ENCODE measurements around the gene PPP2R2B. TPM values are rescaled to one million over a fixed set of nuclear protein-coding genes. Genes with fewer than 3 reads are reported as not detected.

PPP2R2B gene
- total RNA-seq, 1 experiment from 2014 or later: not detected

DNA sequence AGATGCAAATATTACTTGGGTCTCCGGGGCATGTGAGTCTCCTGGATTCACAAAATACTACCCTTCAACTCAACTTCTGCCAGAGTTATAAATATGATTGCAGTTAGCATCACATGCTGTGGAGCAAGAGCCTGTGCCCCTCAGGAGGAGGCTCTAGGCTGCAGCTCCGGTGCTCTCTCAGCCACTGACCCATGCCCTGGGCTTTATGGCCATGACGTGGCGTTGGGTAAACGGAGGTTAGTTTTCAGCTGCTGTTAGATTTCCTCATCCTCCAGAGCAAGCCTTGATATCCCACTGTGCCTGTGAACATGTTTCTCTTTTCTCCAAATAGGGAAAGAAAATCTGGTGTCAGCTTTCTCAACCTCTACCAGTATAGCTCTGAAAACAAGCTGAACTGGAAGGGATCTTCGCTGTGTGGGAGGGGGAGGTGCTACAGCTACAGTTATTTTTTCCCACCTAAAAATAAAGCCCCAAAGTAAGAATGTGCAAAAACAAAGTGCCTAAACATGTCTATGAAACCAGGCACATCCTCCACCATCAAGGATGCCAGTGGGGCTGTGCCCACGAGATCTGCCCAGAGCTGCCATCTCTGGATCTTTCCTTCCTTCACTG, 238.2 kb downstream of the PPP2R2B start:
- ChIA-PET POLR2A (ENCODE audit: unreplicated experiment) (interaction anchor here (0.5 kb wide), 1 partner anchor 105 kb away, joined by 16 read pairs; no protein-coding TSS in a partner anchor), CTCF (no interaction called here)
- Histone ChIP-seq H3K9me3 (ENCODE audit: low read length) (no peaks in the 10 kb centered on the region), H3K79me2 (ENCODE audit: low read length) (no peaks in the 10 kb centered on the region), H2AFZ (ENCODE audit: low read length) (no peak overlapping the region), H3K27ac (ENCODE audit: low read length) (no peak overlapping the region), H3F3A (ENCODE audit: low read length, unreplicated experiment) (no peaks in the 10 kb centered on the region), H3K4me3 (ENCODE audit: low read length) (no peak overlapping the region), H3K4me1 (ENCODE audit: insufficient read depth, low read length) (no peaks in the 10 kb centered on the region), H3K9me2 (replicated peaks; ENCODE audit: low read length) (no peaks in the 10 kb centered on the region), H3K27me3 (ENCODE audit: low read length) (peaks cover 73% of the 10 kb centered on the region), H3K4me2 (ENCODE audit: low read length) (no peak overlapping the region), H4K20me1 (ENCODE audit: low read length) (no peaks in the 10 kb centered on the region), H3K9ac (ENCODE audit: low read length) (no peak overlapping the region), H3K36me3 (ENCODE audit: low read depth, low read length) (no peaks in the 10 kb centered on the region)
- no peak for TF ChIP-seq EZH2 (IDR thresholded peaks at IDR 0.05; ENCODE audit: low read length, unreplicated experiment)
- TF ChIP-seq, protein P1, sequence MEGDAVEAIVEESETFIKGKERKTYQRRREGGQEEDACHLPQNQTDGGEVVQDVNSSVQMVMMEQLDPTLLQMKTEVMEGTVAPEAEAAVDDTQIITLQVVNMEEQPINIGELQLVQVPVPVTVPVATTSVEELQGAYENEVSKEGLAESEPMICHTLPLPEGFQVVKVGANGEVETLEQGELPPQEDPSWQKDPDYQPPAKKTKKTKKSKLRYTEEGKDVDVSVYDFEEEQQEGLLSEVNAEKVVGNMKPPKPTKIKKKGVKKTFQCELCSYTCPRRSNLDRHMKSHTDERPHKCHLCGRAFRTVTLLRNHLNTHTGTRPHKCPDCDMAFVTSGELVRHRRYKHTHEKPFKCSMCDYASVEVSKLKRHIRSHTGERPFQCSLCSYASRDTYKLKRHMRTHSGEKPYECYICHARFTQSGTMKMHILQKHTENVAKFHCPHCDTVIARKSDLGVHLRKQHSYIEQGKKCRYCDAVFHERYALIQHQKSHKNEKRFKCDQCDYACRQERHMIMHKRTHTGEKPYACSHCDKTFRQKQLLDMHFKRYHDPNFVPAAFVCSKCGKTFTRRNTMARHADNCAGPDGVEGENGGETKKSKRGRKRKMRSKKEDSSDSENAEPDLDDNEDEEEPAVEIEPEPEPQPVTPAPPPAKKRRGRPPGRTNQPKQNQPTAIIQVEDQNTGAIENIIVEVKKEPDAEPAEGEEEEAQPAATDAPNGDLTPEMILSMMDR (conservative IDR thresholded peaks at IDR 0.05; ENCODE audit: low read depth, low read length): no peak
- TF ChIP-seq EZH2phosphoT487 (IDR thresholded peaks at IDR 0.05; ENCODE audit: borderline replicate concordance, low read length): no peak
- intact Hi-C loops (cut with micrococcal nuclease): no loop called here
- BruUV-seq (replicated peaks): no TSS peak
- peak; percentile 43; the same call in 1 of the 2 replicates for ATAC-seq
- DNase-seq: peak; percentile 11

DNA sequence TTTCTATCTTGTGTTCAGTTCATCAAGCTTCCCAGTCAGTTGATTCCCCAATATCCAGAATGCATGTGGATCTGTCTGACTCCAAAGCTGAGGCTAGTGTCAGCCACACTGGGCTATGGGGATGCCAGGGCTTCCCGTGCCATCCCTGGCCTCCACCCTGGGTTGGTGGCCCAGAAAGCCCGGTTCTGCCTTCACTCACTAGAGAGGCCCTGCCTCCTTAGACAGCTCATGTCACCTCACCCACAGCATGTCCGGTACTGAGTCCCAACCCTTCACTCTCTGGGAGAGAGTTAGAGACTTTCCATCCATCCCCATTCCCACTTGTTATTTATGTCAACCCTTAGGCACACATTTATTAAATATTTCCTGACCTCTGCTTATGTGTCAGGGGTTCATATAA, 243.1 kb downstream of the PPP2R2B start:
- TF ChIP-seq, protein P1 (conservative IDR thresholded peaks at IDR 0.05; ENCODE audit: low read depth, low read length): no peak
- TF ChIP-seq EZH2phosphoT487 (IDR thresholded peaks at IDR 0.05; ENCODE audit: borderline replicate concordance, low read length) (no peak), EZH2 (IDR thresholded peaks at IDR 0.05; ENCODE audit: low read length, unreplicated experiment) (no peak)
- DNase-seq: no peak
- Histone ChIP-seq H3K4me2 (ENCODE audit: low read length) (no peak overlapping the region), H3K27ac (ENCODE audit: low read length) (no peak overlapping the region), H3K36me3 (ENCODE audit: low read depth, low read length) (no peaks in the 10 kb centered on the region), H3K9me3 (ENCODE audit: low read length) (no peaks in the 10 kb centered on the region), H3K4me1 (ENCODE audit: insufficient read depth, low read length) (no peaks in the 10 kb centered on the region), H3K4me3 (ENCODE audit: low read length) (no peak overlapping the region), H4K20me1 (ENCODE audit: low read length) (no peaks in the 10 kb centered on the region), H2AFZ (ENCODE audit: low read length) (no peak overlapping the region), H3K9me2 (replicated peaks; ENCODE audit: low read length) (no peaks in the 10 kb centered on the region), H3F3A (ENCODE audit: low read length, unreplicated experiment) (no peaks in the 10 kb centered on the region), H3K79me2 (ENCODE audit: low read length) (no peaks in the 10 kb centered on the region), H3K9ac (ENCODE audit: low read length) (no peak overlapping the region), H3K27me3 (ENCODE audit: low read length) (peaks cover 91% of the 10 kb centered on the region)
- ATAC-seq: no peak
- intact Hi-C loops (cut with micrococcal nuclease): no loop called here
- no TSS peak for BruUV-seq (replicated peaks)
- ChIA-PET CTCF (no interaction called here), POLR2A (ENCODE audit: unreplicated experiment) (no interaction called here)

DNA sequence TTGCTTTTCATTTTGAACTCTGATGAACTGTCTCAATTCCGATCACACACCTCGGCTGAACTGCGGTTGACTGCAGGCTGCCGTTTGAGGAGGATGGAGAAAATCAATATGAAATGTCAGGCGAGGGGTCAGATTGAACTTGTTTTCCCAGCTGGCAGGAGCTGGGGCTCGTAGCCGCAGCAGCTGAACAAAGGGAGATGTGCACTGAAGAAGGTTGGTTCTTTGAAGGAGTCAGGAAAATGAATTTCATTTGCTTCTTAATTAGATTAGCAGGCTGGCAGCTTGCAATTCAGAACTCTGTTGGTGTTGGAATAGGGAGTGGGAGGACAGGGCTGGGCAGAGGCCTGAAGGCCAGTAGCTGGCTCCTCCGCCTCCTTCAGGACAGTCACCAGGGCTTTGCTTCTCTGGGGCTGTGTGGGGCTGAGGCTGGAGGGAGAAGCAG, 245.2 kb downstream of the PPP2R2B start:
- ChIA-PET POLR2A (ENCODE audit: unreplicated experiment) (no interaction called here), CTCF (no interaction called here)
- ATAC-seq (no peak), DNase-seq (no peak)
- Histone ChIP-seq H3K9me2 (replicated peaks; ENCODE audit: low read length) (no peaks in the 10 kb centered on the region), H2AFZ (ENCODE audit: low read length) (no peak overlapping the region), H3K27ac (ENCODE audit: low read length) (no peak overlapping the region), H4K20me1 (ENCODE audit: low read length) (no peaks in the 10 kb centered on the region), H3K79me2 (ENCODE audit: low read length) (no peaks in the 10 kb centered on the region), H3K36me3 (ENCODE audit: low read depth, low read length) (no peaks in the 10 kb centered on the region), H3K27me3 (ENCODE audit: low read length) (peaks cover 87% of the 10 kb centered on the region), H3K9me3 (ENCODE audit: low read length) (no peaks in the 10 kb centered on the region), H3K9ac (ENCODE audit: low read length) (no peak overlapping the region), H3K4me1 (ENCODE audit: insufficient read depth, low read length) (no peaks in the 10 kb centered on the region), H3K4me2 (ENCODE audit: low read length) (no peak overlapping the region), H3F3A (ENCODE audit: low read length, unreplicated experiment) (no peaks in the 10 kb centered on the region), H3K4me3 (ENCODE audit: low read length) (no peak overlapping the region)
- no TSS peak for BruUV-seq (replicated peaks)
- intact Hi-C loops (cut with micrococcal nuclease): no loop called here
- TF ChIP-seq EZH2phosphoT487 (IDR thresholded peaks at IDR 0.05; ENCODE audit: borderline replicate concordance, low read length): no peak
- TF ChIP-seq, protein P1 (conservative IDR thresholded peaks at IDR 0.05; ENCODE audit: low read depth, low read length): no peak
- TF ChIP-seq EZH2 (IDR thresholded peaks at IDR 0.05; ENCODE audit: low read length, unreplicated experiment): no peak

All from PC-3 (cell line).